ENCODE measurements around the gene NLRP12. TPM values are rescaled to one million over a fixed set of nuclear protein-coding genes. Genes with fewer than 3 reads are reported as not detected.
"Not testable (repeated sequence)": the region's sequence is repeated elsewhere in the genome, so short reads cannot be mapped to it uniquely, and the experiment has no call there.

The NLRP12 gene
- total and polyA plus RNA-seq, 2 of the 4 experiments (the other 2 are of a cell fraction): not detected

- Histone ChIP-seq H3K18ac (ENCODE audit: low read depth, low read length) (no peak overlapping the region), H3K4me1 (ENCODE audit: control insufficient read depth, insufficient read depth, low read length) (no peaks in the 10 kb centered on the region), H3K79me1 (ENCODE audit: low read depth in 1 of 2, low read length in 2 of 2) (no peaks in the 10 kb centered on the region), H3K56ac (ENCODE audit: extremely low read depth, insufficient read depth, low read length) (no peak overlapping the region), H2BK15ac (ENCODE audit: low read depth, low read length) (no peak overlapping the region), H4K8ac (ENCODE audit: low read depth in 2 of 2, low read length in 2 of 2) (no peak overlapping the region), H3K27ac (ENCODE audit: insufficient read depth, low read length) (no peak overlapping the region), H2BK5ac (ENCODE audit: low read depth, low read length, poor library complexity, severe bottlenecking) (no peak overlapping the region), H3K9ac (ENCODE audit: low read depth, low read length) (no peak overlapping the region), H2BK20ac (ENCODE audit: low read depth, low read length) (no peak overlapping the region), H4K91ac (ENCODE audit: insufficient read depth, low read depth, low read length) (no peak overlapping the region), H3K36me3 (ENCODE audit: control insufficient read depth, insufficient read depth, low read length) (no peaks in the 10 kb centered on the region), H2AK5ac (ENCODE audit: low read depth, low read length) (no peak overlapping the region), H3K4me2 (ENCODE audit: low read depth, low read length) (no peak overlapping the region), H3K27me3 (ENCODE audit: control insufficient read depth, insufficient read depth, low read length) (no peaks in the 10 kb centered on the region), H3K9me1 (ENCODE audit: insufficient read depth, low read length) (no peaks in the 10 kb centered on the region), H3K23ac (ENCODE audit: low read depth, low read length) (no peak overlapping the region), H3K4me3 (ENCODE audit: insufficient read depth, low read depth, low read length) (no peak overlapping the region), H2AK9ac (replicated peaks; ENCODE audit: low read depth, low read length, poor library complexity) (no peak overlapping the region), H4K20me1 (ENCODE audit: insufficient read depth, low read length) (no peaks in the 10 kb centered on the region), H4K5ac (ENCODE audit: low read depth, low read length) (no peak overlapping the region), H3K4ac (ENCODE audit: low read depth, low read length) (no peak overlapping the region), H2BK120ac (ENCODE audit: low read depth, low read length) (no peak overlapping the region), H3K14ac (replicated peaks; ENCODE audit: low read depth, low read length) (no peak overlapping the region), H3K9me3 (ENCODE audit: control insufficient read depth, insufficient read depth, low read length) (peaks cover 16% of the 10 kb centered on the region), H2AFZ (replicated peaks; ENCODE audit: low read length, poor library complexity) (no peak overlapping the region)
- DNase-seq (no peak), ATAC-seq (ENCODE audit: low read depth) (no peak)
- BruUV-seq (replicated peaks): no TSS peak
- CTCF ChIA-PET: no interaction called here
- in situ Hi-C loops (cut with MboI; ENCODE audit: low sequenced_read_pairs): no loop called here
- 82% methylated on average over 11 of the region's 27 CpGs; no CpG with 5 or more reads in 1 of the 2 experiments for WGBS, 2 experiments (ENCODE audit: extremely low coverage in 2 of 2, insufficient read length in 1 of 2)
- TF ChIP-seq POLR2A (IDR thresholded peaks at IDR 0.05; ENCODE audit: low read depth, low read length) (no peak), ELK1 (IDR thresholded peaks at IDR 0.05; ENCODE audit: borderline replicate concordance, low read depth, low read length) (no peak), RFX5 (IDR thresholded peaks at IDR 0.05; ENCODE audit: low read depth, low read length) (no peak), MAFK (IDR thresholded peaks at IDR 0.05; ENCODE audit: low read depth, low read length) (no peak), RCOR1 (IDR thresholded peaks at IDR 0.05; ENCODE audit: insufficient replicate concordance, low read length) (no peak), FOS (IDR thresholded peaks at IDR 0.05; ENCODE audit: low read depth, low read length) (no peak), MAZ (IDR thresholded peaks at IDR 0.05; ENCODE audit: borderline replicate concordance, low read depth, low read length) (no peak), BHLHE40 (IDR thresholded peaks at IDR 0.05; ENCODE audit: low read depth, low read length) (no peak)
- intact Hi-C loops (cut with micrococcal nuclease): no loop called here
- dilution Hi-C loops (cut with HindIII; ENCODE audit: low sequenced_read_pairs, unreplicated experiment): no loop called here
- POLR2A ChIA-PET (ENCODE audit: unreplicated experiment): no interaction called here
Measured at GRCh38 chr19:53768401-53768800, 55.7 kb downstream of the NLRP12 start.

- H2BK120ac ChIP-seq (ENCODE audit: low read depth, low read length); H3K27ac ChIP-seq (ENCODE audit: insufficient read depth, low read length); H2BK20ac ChIP-seq (ENCODE audit: low read depth, low read length); H3K56ac ChIP-seq (ENCODE audit: extremely low read depth, insufficient read depth, low read length); H3K36me3 ChIP-seq (ENCODE audit: control insufficient read depth, insufficient read depth, low read length); H2BK15ac ChIP-seq (ENCODE audit: low read depth, low read length); H2AK9ac ChIP-seq (replicated peaks; ENCODE audit: low read depth, low read length, poor library complexity); H4K5ac ChIP-seq (ENCODE audit: low read depth, low read length); H2AK5ac ChIP-seq (ENCODE audit: low read depth, low read length); H4K8ac ChIP-seq (ENCODE audit: low read depth in 2 of 2, low read length in 2 of 2); ATAC-seq (ENCODE audit: low read depth); H3K9me3 ChIP-seq (ENCODE audit: control insufficient read depth, insufficient read depth, low read length); H4K91ac ChIP-seq (ENCODE audit: insufficient read depth, low read depth, low read length); H3K4ac ChIP-seq (ENCODE audit: low read depth, low read length); H2AFZ ChIP-seq (replicated peaks; ENCODE audit: low read length, poor library complexity); H4K20me1 ChIP-seq (ENCODE audit: insufficient read depth, low read length); H3K27me3 ChIP-seq (ENCODE audit: control insufficient read depth, insufficient read depth, low read length); H3K4me1 ChIP-seq (ENCODE audit: control insufficient read depth, insufficient read depth, low read length); H3K23ac ChIP-seq (ENCODE audit: low read depth, low read length); H3K9me1 ChIP-seq (ENCODE audit: insufficient read depth, low read length); H3K9ac ChIP-seq (ENCODE audit: low read depth, low read length); H3K4me2 ChIP-seq (ENCODE audit: low read depth, low read length); intact Hi-C loops (cut with micrococcal nuclease); in situ Hi-C loops (cut with MboI; ENCODE audit: low sequenced_read_pairs); BruUV-seq (replicated peaks); DNase-seq; CTCF ChIA-PET; dilution Hi-C loops (cut with HindIII; ENCODE audit: low sequenced_read_pairs, unreplicated experiment); H3K18ac ChIP-seq (ENCODE audit: low read depth, low read length); H3K79me1 ChIP-seq (ENCODE audit: low read depth in 1 of 2, low read length in 2 of 2); H3K4me3 ChIP-seq (ENCODE audit: insufficient read depth, low read depth, low read length); H3K14ac ChIP-seq (replicated peaks; ENCODE audit: low read depth, low read length); POLR2A ChIA-PET (ENCODE audit: unreplicated experiment); H2BK5ac ChIP-seq (ENCODE audit: low read depth, low read length, poor library complexity, severe bottlenecking): not testable (repeated sequence)
- no CpG with 5 or more reads among the region's 2 CpGs for WGBS, 2 experiments (ENCODE audit: extremely low coverage in 2 of 2, insufficient read length in 1 of 2)
Measured at GRCh38 chr19:53758991-53759390, 65.1 kb downstream of the NLRP12 start.

Measured in IMR-90 (cell line).